ENCODE data around the gene EEF1AKMT2.

DNA sequence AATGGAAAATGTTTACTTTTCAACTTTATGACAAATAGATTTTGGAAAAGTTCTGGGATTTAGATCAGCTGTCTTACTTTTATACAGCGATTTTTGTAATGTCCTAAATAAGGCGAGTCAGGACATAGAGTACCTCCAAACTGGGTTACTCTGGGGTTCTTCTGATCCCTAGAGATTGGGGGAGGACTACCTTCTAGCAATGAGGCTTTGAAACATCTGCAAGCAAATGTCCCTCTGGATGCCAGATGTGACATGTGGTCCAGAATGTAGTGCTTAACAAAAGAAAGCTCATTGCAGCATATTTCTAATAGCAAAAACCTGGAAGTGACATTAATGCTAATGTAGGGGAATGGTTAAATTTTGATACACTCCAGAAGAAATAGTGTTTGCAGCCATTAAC, 46.0 kb upstream of the EEF1AKMT2 start:
- TF ChIP-seq, protein P1, sequence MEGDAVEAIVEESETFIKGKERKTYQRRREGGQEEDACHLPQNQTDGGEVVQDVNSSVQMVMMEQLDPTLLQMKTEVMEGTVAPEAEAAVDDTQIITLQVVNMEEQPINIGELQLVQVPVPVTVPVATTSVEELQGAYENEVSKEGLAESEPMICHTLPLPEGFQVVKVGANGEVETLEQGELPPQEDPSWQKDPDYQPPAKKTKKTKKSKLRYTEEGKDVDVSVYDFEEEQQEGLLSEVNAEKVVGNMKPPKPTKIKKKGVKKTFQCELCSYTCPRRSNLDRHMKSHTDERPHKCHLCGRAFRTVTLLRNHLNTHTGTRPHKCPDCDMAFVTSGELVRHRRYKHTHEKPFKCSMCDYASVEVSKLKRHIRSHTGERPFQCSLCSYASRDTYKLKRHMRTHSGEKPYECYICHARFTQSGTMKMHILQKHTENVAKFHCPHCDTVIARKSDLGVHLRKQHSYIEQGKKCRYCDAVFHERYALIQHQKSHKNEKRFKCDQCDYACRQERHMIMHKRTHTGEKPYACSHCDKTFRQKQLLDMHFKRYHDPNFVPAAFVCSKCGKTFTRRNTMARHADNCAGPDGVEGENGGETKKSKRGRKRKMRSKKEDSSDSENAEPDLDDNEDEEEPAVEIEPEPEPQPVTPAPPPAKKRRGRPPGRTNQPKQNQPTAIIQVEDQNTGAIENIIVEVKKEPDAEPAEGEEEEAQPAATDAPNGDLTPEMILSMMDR (IDR thresholded peaks at IDR 0.05; ENCODE audit: insufficient read depth, low read depth, low read length), result no peak
- no peak for TF ChIP-seq EZH2 (IDR thresholded peaks at IDR 0.05; ENCODE audit: insufficient read depth, low read length)
